ENCODE data around the gene OSGEP.

DNA sequence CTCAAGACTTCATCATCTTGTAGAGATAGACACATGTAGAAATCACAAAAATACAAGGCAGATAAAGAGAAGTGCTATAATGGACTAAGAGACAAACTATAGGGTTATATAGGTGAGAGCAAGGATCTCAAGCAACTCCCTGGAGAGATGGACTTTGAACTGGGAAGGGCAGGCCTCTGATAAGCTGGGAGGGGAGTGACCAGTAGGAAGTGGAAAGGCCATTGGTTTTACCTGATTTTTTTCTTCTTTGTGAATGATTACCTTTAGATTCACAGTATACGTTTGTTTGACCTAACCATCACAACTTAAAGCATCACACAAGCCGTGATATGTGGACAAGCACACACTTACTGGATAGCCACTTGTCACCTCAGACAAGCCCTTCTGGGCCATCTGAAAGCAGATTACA, 36.1 kb downstream of the OSGEP start:
- TF ChIP-seq, protein P1, sequence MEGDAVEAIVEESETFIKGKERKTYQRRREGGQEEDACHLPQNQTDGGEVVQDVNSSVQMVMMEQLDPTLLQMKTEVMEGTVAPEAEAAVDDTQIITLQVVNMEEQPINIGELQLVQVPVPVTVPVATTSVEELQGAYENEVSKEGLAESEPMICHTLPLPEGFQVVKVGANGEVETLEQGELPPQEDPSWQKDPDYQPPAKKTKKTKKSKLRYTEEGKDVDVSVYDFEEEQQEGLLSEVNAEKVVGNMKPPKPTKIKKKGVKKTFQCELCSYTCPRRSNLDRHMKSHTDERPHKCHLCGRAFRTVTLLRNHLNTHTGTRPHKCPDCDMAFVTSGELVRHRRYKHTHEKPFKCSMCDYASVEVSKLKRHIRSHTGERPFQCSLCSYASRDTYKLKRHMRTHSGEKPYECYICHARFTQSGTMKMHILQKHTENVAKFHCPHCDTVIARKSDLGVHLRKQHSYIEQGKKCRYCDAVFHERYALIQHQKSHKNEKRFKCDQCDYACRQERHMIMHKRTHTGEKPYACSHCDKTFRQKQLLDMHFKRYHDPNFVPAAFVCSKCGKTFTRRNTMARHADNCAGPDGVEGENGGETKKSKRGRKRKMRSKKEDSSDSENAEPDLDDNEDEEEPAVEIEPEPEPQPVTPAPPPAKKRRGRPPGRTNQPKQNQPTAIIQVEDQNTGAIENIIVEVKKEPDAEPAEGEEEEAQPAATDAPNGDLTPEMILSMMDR (IDR thresholded peaks at IDR 0.05): no peak
- TF ChIP-seq POLR2A (IDR thresholded peaks at IDR 0.05) (no peak), POLR2AphosphoS5 (IDR thresholded peaks at IDR 0.05) (no peak)
